ENCODE results near the gene APLNR. TPM values are rescaled to one million over a fixed set of nuclear protein-coding genes. Genes with fewer than 3 reads are reported as not detected.

Gene APLNR
- total and polyA plus RNA-seq, 2 donors (not counting 1 experiment from before 2014, with no cell fraction given): not detected

GRCh38 chr11:57228600-57228999 lies 8.4 kb downstream of the APLNR start:
- DNase-seq (ENCODE audit: low read depth in 2 of 2): no peak
- H3K4me2 ChIP-seq (ENCODE audit: extremely low read depth, insufficient read depth, low read length): no peak overlapping the region
- H3K27me3 ChIP-seq (ENCODE audit: control insufficient read depth, insufficient read depth, low read length): peaks cover 12% of the 10 kb centered on the region
- H3K4me1 ChIP-seq (ENCODE audit: control insufficient read depth, extremely low read depth, insufficient read depth, low read length): no peaks in the 10 kb centered on the region
- no peak overlapping the region for H3K27ac ChIP-seq (ENCODE audit: insufficient read depth, low read length)
- H3K79me2 ChIP-seq (ENCODE audit: control insufficient read depth, insufficient read depth, low read length): no peaks in the 10 kb centered on the region
- H3K4me3 ChIP-seq (replicated peaks in 1 of 4; ENCODE audit: control extremely low read depth in 1 of 4, insufficient read depth in 1 of 4, low read depth in 3 of 4, low read length in 4 of 4): no peak overlapping the region
- H3K9me3 ChIP-seq (ENCODE audit: control insufficient read depth, insufficient read depth, low read depth, low read length): no peaks in the 10 kb centered on the region
- TF ChIP-seq EZH2 (IDR thresholded peaks at IDR 0.05; ENCODE audit: low read length, missing control alignments): no peak
- TF ChIP-seq, protein P1, sequence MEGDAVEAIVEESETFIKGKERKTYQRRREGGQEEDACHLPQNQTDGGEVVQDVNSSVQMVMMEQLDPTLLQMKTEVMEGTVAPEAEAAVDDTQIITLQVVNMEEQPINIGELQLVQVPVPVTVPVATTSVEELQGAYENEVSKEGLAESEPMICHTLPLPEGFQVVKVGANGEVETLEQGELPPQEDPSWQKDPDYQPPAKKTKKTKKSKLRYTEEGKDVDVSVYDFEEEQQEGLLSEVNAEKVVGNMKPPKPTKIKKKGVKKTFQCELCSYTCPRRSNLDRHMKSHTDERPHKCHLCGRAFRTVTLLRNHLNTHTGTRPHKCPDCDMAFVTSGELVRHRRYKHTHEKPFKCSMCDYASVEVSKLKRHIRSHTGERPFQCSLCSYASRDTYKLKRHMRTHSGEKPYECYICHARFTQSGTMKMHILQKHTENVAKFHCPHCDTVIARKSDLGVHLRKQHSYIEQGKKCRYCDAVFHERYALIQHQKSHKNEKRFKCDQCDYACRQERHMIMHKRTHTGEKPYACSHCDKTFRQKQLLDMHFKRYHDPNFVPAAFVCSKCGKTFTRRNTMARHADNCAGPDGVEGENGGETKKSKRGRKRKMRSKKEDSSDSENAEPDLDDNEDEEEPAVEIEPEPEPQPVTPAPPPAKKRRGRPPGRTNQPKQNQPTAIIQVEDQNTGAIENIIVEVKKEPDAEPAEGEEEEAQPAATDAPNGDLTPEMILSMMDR (conservative IDR thresholded peaks at IDR 0.05 in 1 of 2, IDR thresholded peaks at IDR 0.05 in 1 of 2; ENCODE audit: low read depth in 1 of 2, low read length in 2 of 2): no peak
- no peaks in the 10 kb centered on the region for H3K36me3 ChIP-seq (ENCODE audit: control insufficient read depth, insufficient read depth, low read length)
- no peak overlapping the region for H2AFZ ChIP-seq (ENCODE audit: low read length)
- H4K20me1 ChIP-seq (ENCODE audit: control insufficient read depth, extremely low read depth, insufficient read depth, low read length): no peaks in the 10 kb centered on the region
- no peak overlapping the region for H3K9ac ChIP-seq (ENCODE audit: insufficient read depth, low read length)

DNA sequence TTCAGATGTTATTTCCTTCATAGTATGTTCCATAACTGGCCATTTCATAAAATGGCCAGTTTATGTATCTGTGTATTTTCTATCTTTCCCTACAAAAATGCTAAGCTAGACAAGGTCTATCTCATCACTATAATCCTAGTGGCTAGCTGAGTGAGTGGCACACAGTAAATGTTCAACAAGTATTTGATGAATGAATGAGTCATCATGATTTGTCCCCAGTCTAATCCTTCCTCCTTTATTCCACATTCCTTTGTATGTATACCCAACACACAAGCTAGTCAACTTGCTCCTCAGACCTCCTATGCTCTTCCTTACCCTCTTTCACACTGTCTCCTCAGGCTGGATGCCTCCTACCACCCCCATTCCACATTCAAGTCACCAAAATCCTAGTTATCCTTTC lies 12.5 kb downstream of the APLNR start:
- H3K4me1 ChIP-seq (ENCODE audit: control insufficient read depth, extremely low read depth, insufficient read depth, low read length): no peaks in the 10 kb centered on the region
- H3K27me3 ChIP-seq (ENCODE audit: control insufficient read depth, insufficient read depth, low read length): peaks cover 2% of the 10 kb centered on the region
- no peaks in the 10 kb centered on the region for H3K79me2 ChIP-seq (ENCODE audit: control insufficient read depth, insufficient read depth, low read length)
- no peak overlapping the region for H3K27ac ChIP-seq (ENCODE audit: insufficient read depth, low read length)
- H3K9ac ChIP-seq (ENCODE audit: insufficient read depth, low read length): no peak overlapping the region
- H2AFZ ChIP-seq (ENCODE audit: low read length): no peak overlapping the region
- peak in 1 of 2 donors; percentile 61 for DNase-seq (ENCODE audit: low read depth in 2 of 2)
- no peaks in the 10 kb centered on the region for H4K20me1 ChIP-seq (ENCODE audit: control insufficient read depth, extremely low read depth, insufficient read depth, low read length)
- no peak overlapping the region for H3K4me3 ChIP-seq (replicated peaks in 1 of 4; ENCODE audit: control extremely low read depth in 1 of 4, insufficient read depth in 1 of 4, low read depth in 3 of 4, low read length in 4 of 4)
- no peaks in the 10 kb centered on the region for H3K36me3 ChIP-seq (ENCODE audit: control insufficient read depth, insufficient read depth, low read length)
- TF ChIP-seq, protein P1 (conservative IDR thresholded peaks at IDR 0.05 in 1 of 2, IDR thresholded peaks at IDR 0.05 in 1 of 2; ENCODE audit: low read depth in 1 of 2, low read length in 2 of 2): no peak
- no peak for TF ChIP-seq EZH2 (IDR thresholded peaks at IDR 0.05; ENCODE audit: low read length, missing control alignments)
- H3K9me3 ChIP-seq (ENCODE audit: control insufficient read depth, insufficient read depth, low read depth, low read length): no peaks in the 10 kb centered on the region
- H3K4me2 ChIP-seq (ENCODE audit: extremely low read depth, insufficient read depth, low read length): no peak overlapping the region

GRCh38 chr11:57224128-57224527 lies 12.9 kb downstream of the APLNR start:
- H3K9ac ChIP-seq (ENCODE audit: insufficient read depth, low read length): no peak overlapping the region
- H3K9me3 ChIP-seq (ENCODE audit: control insufficient read depth, insufficient read depth, low read depth, low read length): no peaks in the 10 kb centered on the region
- H3K4me2 ChIP-seq (ENCODE audit: extremely low read depth, insufficient read depth, low read length): no peak overlapping the region
- no peak overlapping the region for H3K4me3 ChIP-seq (replicated peaks in 1 of 4; ENCODE audit: control extremely low read depth in 1 of 4, insufficient read depth in 1 of 4, low read depth in 3 of 4, low read length in 4 of 4)
- H3K79me2 ChIP-seq (ENCODE audit: control insufficient read depth, insufficient read depth, low read length): no peaks in the 10 kb centered on the region
- TF ChIP-seq, protein P1 (conservative IDR thresholded peaks at IDR 0.05 in 1 of 2, IDR thresholded peaks at IDR 0.05 in 1 of 2; ENCODE audit: low read depth in 1 of 2, low read length in 2 of 2): no peak
- TF ChIP-seq EZH2 (IDR thresholded peaks at IDR 0.05; ENCODE audit: low read length, missing control alignments): no peak
- H3K36me3 ChIP-seq (ENCODE audit: control insufficient read depth, insufficient read depth, low read length): no peaks in the 10 kb centered on the region
- H3K4me1 ChIP-seq (ENCODE audit: control insufficient read depth, extremely low read depth, insufficient read depth, low read length): no peaks in the 10 kb centered on the region
- no peak for DNase-seq (ENCODE audit: low read depth in 2 of 2)
- H3K27ac ChIP-seq (ENCODE audit: insufficient read depth, low read length): no peak overlapping the region
- H3K27me3 ChIP-seq (ENCODE audit: control insufficient read depth, insufficient read depth, low read length): peaks cover 2% of the 10 kb centered on the region
- H4K20me1 ChIP-seq (ENCODE audit: control insufficient read depth, extremely low read depth, insufficient read depth, low read length): no peaks in the 10 kb centered on the region
- H2AFZ ChIP-seq (ENCODE audit: low read length): no peak overlapping the region

All from fibroblast of lung (primary cell).